ENCODE results near the gene JMY. TPM values are rescaled to one million over a fixed set of nuclear protein-coding genes. Genes with fewer than 3 reads are reported as not detected.

JMY gene
- total RNA-seq, 1 experiment from 2014 or later: 12.5 TPM

DNA sequence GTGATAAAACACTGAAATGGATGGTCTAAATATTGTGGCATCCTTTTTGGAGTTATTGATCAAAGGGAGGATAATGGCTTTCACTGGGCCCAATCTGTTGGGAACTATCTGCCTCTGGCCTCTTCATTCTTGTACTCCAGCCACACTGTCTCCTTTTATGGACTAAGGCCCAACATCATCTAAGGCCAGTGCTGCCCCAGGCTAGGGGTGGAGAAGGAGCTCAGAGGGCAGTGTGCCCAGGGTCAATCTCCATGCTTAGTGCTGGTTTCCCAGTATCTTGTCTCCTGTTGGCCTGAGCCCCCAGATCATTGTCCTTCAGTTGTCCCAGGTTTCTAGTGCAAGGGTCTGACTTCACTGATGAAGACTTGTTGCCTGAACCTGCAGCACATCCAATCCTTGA, 26.4 kb upstream of the JMY start:
- TF ChIP-seq, protein P1, sequence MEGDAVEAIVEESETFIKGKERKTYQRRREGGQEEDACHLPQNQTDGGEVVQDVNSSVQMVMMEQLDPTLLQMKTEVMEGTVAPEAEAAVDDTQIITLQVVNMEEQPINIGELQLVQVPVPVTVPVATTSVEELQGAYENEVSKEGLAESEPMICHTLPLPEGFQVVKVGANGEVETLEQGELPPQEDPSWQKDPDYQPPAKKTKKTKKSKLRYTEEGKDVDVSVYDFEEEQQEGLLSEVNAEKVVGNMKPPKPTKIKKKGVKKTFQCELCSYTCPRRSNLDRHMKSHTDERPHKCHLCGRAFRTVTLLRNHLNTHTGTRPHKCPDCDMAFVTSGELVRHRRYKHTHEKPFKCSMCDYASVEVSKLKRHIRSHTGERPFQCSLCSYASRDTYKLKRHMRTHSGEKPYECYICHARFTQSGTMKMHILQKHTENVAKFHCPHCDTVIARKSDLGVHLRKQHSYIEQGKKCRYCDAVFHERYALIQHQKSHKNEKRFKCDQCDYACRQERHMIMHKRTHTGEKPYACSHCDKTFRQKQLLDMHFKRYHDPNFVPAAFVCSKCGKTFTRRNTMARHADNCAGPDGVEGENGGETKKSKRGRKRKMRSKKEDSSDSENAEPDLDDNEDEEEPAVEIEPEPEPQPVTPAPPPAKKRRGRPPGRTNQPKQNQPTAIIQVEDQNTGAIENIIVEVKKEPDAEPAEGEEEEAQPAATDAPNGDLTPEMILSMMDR (IDR thresholded peaks at IDR 0.05; ENCODE audit: unreplicated experiment): no peak
- no peaks in the 10 kb centered on the region for H3K27me3 Mint-ChIP-seq (ENCODE audit: unreplicated experiment)
- H3K4me1 Mint-ChIP-seq (ENCODE audit: low read depth, unreplicated experiment): no peaks in the 10 kb centered on the region
- CTCF ChIA-PET: no interaction called here
- H3K9me3 Mint-ChIP-seq (ENCODE audit: low read depth, unreplicated experiment): no peaks in the 10 kb centered on the region
- H3K27ac Mint-ChIP-seq (ENCODE audit: unreplicated experiment): no peak overlapping the region
- DNase-seq: no peak
- intact Hi-C loops (cut with micrococcal nuclease; ENCODE audit: unreplicated experiment): no loop called here
- no peaks in the 10 kb centered on the region for H3K36me3 Mint-ChIP-seq (ENCODE audit: insufficient read depth, unreplicated experiment)
- no peak overlapping the region for H3K4me3 Mint-ChIP-seq (ENCODE audit: low read depth, unreplicated experiment)
- BruUV-seq (replicated peaks): no TSS peak

DNA sequence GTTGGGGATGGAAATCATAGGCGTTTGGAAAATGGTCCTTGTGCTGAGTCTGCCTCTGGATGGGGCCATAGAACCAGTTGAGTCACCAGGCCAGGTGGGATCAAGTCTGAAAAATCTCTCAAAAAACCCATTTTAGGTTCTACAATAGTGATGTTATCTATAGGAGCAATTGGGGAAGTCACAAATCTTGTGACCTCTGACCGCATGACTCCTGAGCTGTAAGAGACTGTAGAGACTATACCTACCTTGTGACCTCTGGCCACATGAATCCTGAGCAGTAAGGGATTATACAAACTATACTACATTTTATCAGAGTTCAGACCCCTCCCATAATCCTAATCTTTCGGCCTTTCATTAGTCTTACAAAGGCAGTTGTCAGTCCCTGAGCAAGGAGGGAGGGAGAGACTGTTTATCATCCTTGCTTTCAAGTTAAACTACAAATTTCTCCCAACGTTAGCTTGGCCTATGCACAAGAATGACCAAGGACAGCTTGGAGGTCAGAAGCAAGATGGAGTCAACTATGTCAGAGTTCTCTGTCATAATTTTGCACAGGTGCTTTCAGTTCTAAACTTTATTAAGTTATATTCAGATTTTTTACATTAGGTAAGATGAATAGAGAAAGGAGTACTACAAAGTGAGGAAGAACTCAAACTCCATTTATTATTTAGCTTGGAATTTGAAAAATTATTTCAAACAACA, 11.5 kb upstream of the JMY start:
- CTCF ChIA-PET: no interaction called here
- Mint-ChIP-seq H3K27ac (ENCODE audit: unreplicated experiment) (no peak overlapping the region), H3K4me3 (ENCODE audit: low read depth, unreplicated experiment) (no peak overlapping the region), H3K9me3 (ENCODE audit: low read depth, unreplicated experiment) (no peaks in the 10 kb centered on the region), H3K4me1 (ENCODE audit: low read depth, unreplicated experiment) (no peaks in the 10 kb centered on the region), H3K27me3 (ENCODE audit: unreplicated experiment) (no peaks in the 10 kb centered on the region), H3K36me3 (ENCODE audit: insufficient read depth, unreplicated experiment) (no peaks in the 10 kb centered on the region)
- intact Hi-C loops (cut with micrococcal nuclease; ENCODE audit: unreplicated experiment): no loop called here
- DNase-seq: no peak
- no TSS peak for BruUV-seq (replicated peaks)
- TF ChIP-seq, protein P1 (IDR thresholded peaks at IDR 0.05; ENCODE audit: unreplicated experiment): no peak

DNA sequence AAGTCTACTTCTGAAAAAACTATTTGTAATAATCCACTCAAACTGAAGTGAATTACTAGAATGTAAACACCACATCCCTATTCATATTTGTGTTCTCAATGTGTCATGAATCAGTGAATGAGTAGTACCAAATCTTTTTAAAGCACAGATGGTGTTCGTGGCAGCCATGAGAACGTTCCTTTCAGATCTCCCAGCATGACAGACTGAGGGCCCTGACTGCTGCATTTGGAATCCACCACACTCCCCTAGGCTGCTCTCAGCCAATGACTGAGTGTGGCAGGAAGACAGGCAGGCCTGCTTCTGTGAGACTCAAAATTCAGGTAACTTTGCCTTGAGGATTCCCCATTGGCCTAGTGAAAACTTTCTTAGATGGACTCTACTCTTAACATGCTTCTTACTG, 10.9 kb upstream of the JMY start:
- no peak overlapping the region for H3K27ac Mint-ChIP-seq (ENCODE audit: unreplicated experiment)
- H3K4me3 Mint-ChIP-seq (ENCODE audit: low read depth, unreplicated experiment): no peak overlapping the region
- no peaks in the 10 kb centered on the region for H3K4me1 Mint-ChIP-seq (ENCODE audit: low read depth, unreplicated experiment)
- TF ChIP-seq, protein P1 (IDR thresholded peaks at IDR 0.05; ENCODE audit: unreplicated experiment): no peak
- H3K9me3 Mint-ChIP-seq (ENCODE audit: low read depth, unreplicated experiment): no peaks in the 10 kb centered on the region
- no TSS peak for BruUV-seq (replicated peaks)
- no peaks in the 10 kb centered on the region for H3K27me3 Mint-ChIP-seq (ENCODE audit: unreplicated experiment)
- DNase-seq: no peak
- no peaks in the 10 kb centered on the region for H3K36me3 Mint-ChIP-seq (ENCODE audit: insufficient read depth, unreplicated experiment)
- CTCF ChIA-PET: interaction anchor here (0.7 kb wide), 1 partner anchor 137 kb away, joined by 6 read pairs; no protein-coding TSS in a partner anchor
- intact Hi-C loops (cut with micrococcal nuclease; ENCODE audit: unreplicated experiment): no loop called here

DNA sequence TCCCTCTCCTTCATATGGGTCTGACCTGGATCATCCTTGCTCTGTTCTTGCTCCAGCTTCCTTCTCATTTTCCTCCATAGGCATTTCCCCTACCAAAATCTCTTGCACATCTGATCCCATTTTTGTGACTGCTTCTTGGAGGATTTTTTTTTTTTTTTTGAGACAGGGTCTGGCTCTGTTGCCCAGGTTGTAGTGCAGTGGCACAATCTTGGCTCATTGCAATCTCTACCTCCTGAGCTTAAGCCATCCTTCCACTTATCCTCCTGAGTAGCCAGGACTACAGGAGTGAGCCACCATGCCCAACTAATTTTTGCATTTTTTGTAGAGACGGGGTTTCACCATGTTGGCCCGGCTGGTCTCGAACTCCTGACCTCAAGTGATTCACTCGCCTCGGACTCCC, 10.5 kb upstream of the JMY start:
- CTCF ChIA-PET: interaction anchor here (0.7 kb wide), 1 partner anchor 137 kb away, joined by 6 read pairs; no protein-coding TSS in a partner anchor
- Mint-ChIP-seq H3K4me3 (ENCODE audit: low read depth, unreplicated experiment) (no peak overlapping the region), H3K4me1 (ENCODE audit: low read depth, unreplicated experiment) (no peaks in the 10 kb centered on the region), H3K27ac (ENCODE audit: unreplicated experiment) (no peak overlapping the region), H3K9me3 (ENCODE audit: low read depth, unreplicated experiment) (no peaks in the 10 kb centered on the region), H3K27me3 (ENCODE audit: unreplicated experiment) (no peaks in the 10 kb centered on the region), H3K36me3 (ENCODE audit: insufficient read depth, unreplicated experiment) (no peaks in the 10 kb centered on the region)
- DNase-seq: no peak
- intact Hi-C loops (cut with micrococcal nuclease; ENCODE audit: unreplicated experiment): no loop called here
- TF ChIP-seq, protein P1 (IDR thresholded peaks at IDR 0.05; ENCODE audit: unreplicated experiment): no peak
- BruUV-seq (replicated peaks): no TSS peak

All from Calu3 (cell line).